Testis (tissue), 3 donors: ENCODE results near the gene CNN1. TPM values are rescaled to one million over a fixed set of nuclear protein-coding genes. Genes with fewer than 3 reads are reported as not detected.
A peak's percentile ranks its signal among the peaks of the same experiment; 100 is the strongest.

Experiments used
- DNase-seq: peaks from one replicate; pipeline ENCODE4 v3.0.0-alpha.2; 2019
- H3K27ac ChIP-seq, 2 donors: fragments of 200-600 bp; sonication (generic); one replicate each; pipeline ENCODE4 v1.5.1; 2019
- H3K27me3 ChIP-seq: fragments of 200-600 bp; sonication (generic); one replicate; pipeline ENCODE4 v1.5.1; 2019
- H3K36me3 ChIP-seq: fragments of 200-600 bp; sonication (generic); one replicate; pipeline ENCODE4 v1.5.1; 2017; ENCODE audit warnings: low read depth; ENCODE audit errors: missing control alignments
- H3K4me1 ChIP-seq: fragments of 200-600 bp; sonication (generic); one replicate; pipeline ENCODE4 v1.5.1; 2019
- H3K4me3 ChIP-seq, 2 donors: fragments of 200-600 bp; sonication (generic); one replicate each; pipeline ENCODE4 v1.5.1; 2017 to 2019
- H3K9me3 ChIP-seq: fragments of 200-600 bp; sonication (generic); one replicate; pipeline ENCODE4 v1.5.1; 2017
- CTCF ChIP-seq, 3 experiments: fragments of 450-650 bp in 2 of 3; fragments of 200-600 bp in 1 of 3; sonication (generic) in 1 of 3; IDR thresholded peaks; one replicate each; pipeline ENCODE4 v1.5.1; 2016 to 2019; ENCODE audit warnings: antibody characterized with exemption in 3 of 3, mild to moderate bottlenecking in 2 of 3, moderate library complexity in 1 of 3
- POLR2A ChIP-seq: fragments of 450-650 bp; IDR thresholded peaks from one replicate; pipeline ENCODE4 v1.6.1; 2017; ENCODE audit warnings: antibody characterized with exemption, mild to moderate bottlenecking, moderate library complexity
- WGBS, 2 donors: methylation state at CpG; one replicate each; pipeline ENCODE4 v1.1.5; 2018; 5-methylcytosine and 5-hydroxymethylcytosine counted together
- intact Hi-C: fragments of 100-400 bp; cut with DNase I; formaldehyde crosslinking; loops from one replicate; pipeline ENCODE4 v1.15.1; 2023; ENCODE audit warnings: low total_unique reads
- polyA plus RNA-seq: library from polyadenylated mRNA; stranded (reverse); fragments of 350-450 nt; fragmentation: Illumina TruSeq; extraction: RNeasy Lipid Tissue Mini Kit (QIAGEN cat#74804); gene quantifications from one replicate; pipeline ENCODE4 v1.2.3, GENCODE V29; 2014; ENCODE audit warnings: low read depth, low replicate concordance; ENCODE audit not compliant: insufficient read depth
- total RNA-seq, 2 donors: library from RNA; depleted of rRNA; stranded (reverse); fragments of >200 nt; gene quantifications; one replicate each; pipeline ENCODE4 v1.2.3, GENCODE V29; 2016

CNN1 gene
- total and polyA plus RNA-seq, 3 donors from 2014 or later: 130 to 218 (median 151) TPM

- no peak for DNase-seq
- intact Hi-C loops: no loop called here
- WGBS, 2 donors: 29 to 33% methylated on average over 7 of the region's 7 CpGs
These were observed 34.1 kb upstream of the CNN1 start for GRCh38 chr19:11504502-11505031.

GRCh38 chr19:11505032-11505503, 33.6 kb upstream of the CNN1 start:
- no peaks in the 10 kb centered on the region for H3K36me3 ChIP-seq
- intact Hi-C loops: no loop called here
- H3K9me3 ChIP-seq: no peaks in the 10 kb centered on the region
- 0% methylated on average over 2 to 20 of the region's 33 CpGs for WGBS, 2 donors
- peaks cover 8% of the 10 kb centered on the region for H3K4me1 ChIP-seq
- DNase-seq: peak; percentile 98
- H3K27ac ChIP-seq: peak overlapping the region; percentile 89 to 93
- no peak for TF ChIP-seq CTCF (IDR thresholded peaks at IDR 0.05)
- no peak for TF ChIP-seq POLR2A
- H3K4me3 ChIP-seq: peak overlapping the region; percentile 89 to 99
- H3K27me3 ChIP-seq: no peaks in the 10 kb centered on the region

More at GRCh38 chr19:11504502-11505031, 34.1 kb upstream of the CNN1 start:
- H3K27me3 ChIP-seq: no peaks in the 10 kb centered on the region
- H3K27ac ChIP-seq: peak overlapping the region; percentile 89 to 93
- TF ChIP-seq POLR2A: no peak
- TF ChIP-seq CTCF (IDR thresholded peaks at IDR 0.05): no peak
- peak overlapping the region; percentile 89 to 99 for H3K4me3 ChIP-seq
- H3K9me3 ChIP-seq: no peaks in the 10 kb centered on the region
- peaks cover 10% of the 10 kb centered on the region for H3K4me1 ChIP-seq
- H3K36me3 ChIP-seq: no peaks in the 10 kb centered on the region

- no peaks in the 10 kb centered on the region for H3K9me3 ChIP-seq
- intact Hi-C loops: no loop called here
- WGBS, 2 donors: 1% methylated on average over 16 to 36 of the region's 65 CpGs
These were observed 33.0 kb upstream of the CNN1 start, which contains the start of gene ZNF653 for GRCh38 chr19:11505504-11506100. Gene ZNF653 (minus strand): TSS chr19:11505839. CDS start chr19:11505786, 53 bp downstream.

GRCh38 chr19:11506101-11506555, 32.5 kb upstream of the CNN1 start:
- no peak for TF ChIP-seq POLR2A
- no peak for TF ChIP-seq CTCF (IDR thresholded peaks at IDR 0.05)
- Histone ChIP-seq H3K9me3 (no peaks in the 10 kb centered on the region), H3K36me3 (no peaks in the 10 kb centered on the region), H3K27ac (peak overlapping the region; percentile 89 to 93), H3K4me1 (peaks cover 4% of the 10 kb centered on the region), H3K27me3 (no peaks in the 10 kb centered on the region), H3K4me3 (peak overlapping the region; percentile 89 to 99)
- 20 to 30% methylated on average over 20 of the region's 20 CpGs for WGBS, 2 donors
- no peak for DNase-seq
- intact Hi-C loops: no loop called here

More at GRCh38 chr19:11505504-11506100, 33.0 kb upstream of the CNN1 start, which contains the start of gene ZNF653:
- H3K27ac ChIP-seq: peak within 1 kb of the TSS; percentile 89 to 93
- H3K36me3 ChIP-seq: no peaks in the 10 kb centered on the region
- TF ChIP-seq CTCF (IDR thresholded peaks at IDR 0.05): no peak
- no peak for TF ChIP-seq POLR2A
- peak; percentile 94 for DNase-seq
- no peaks in the 10 kb centered on the region for H3K27me3 ChIP-seq
- peak within 1 kb of the TSS; percentile 89 to 99 for H3K4me3 ChIP-seq
- peaks cover 4% of the 10 kb centered on the region for H3K4me1 ChIP-seq
